HepG2 (cell line): Measurements from ENCODE around the gene CHN2. TPM values are rescaled to one million over a fixed set of nuclear protein-coding genes. Genes with fewer than 3 reads are reported as not detected.

Experiments used
- ATAC-seq: fragments of 200-7000 bp; cut with Tn5 transposase; 3 replicates; pipeline ENCODE4 v1.9.1; 2020; ENCODE audit warnings: mild to moderate bottlenecking, moderate library complexity
- BruUV-seq: library from RNA; stranded (reverse); fragments of 400-500 nt; replicated peaks from 2 replicates; lab custom pipeline; 2021; lab: Mats Ljungman, UMichigan
- CTCF ChIA-PET: fragments of 300-600 bp; formaldehyde crosslinking; extraction: SDS; loops from one replicate; lab custom pipeline; 2021; ENCODE audit warnings: low total read pairs, inconsistent platforms, low intra/inter-chr PET ratio; lab: Yijun Ruan, JAX
- POLR2A ChIA-PET: fragments of 350-600 bp; sonication (Branson Sonifier 250); formaldehyde crosslinking; loops from one replicate; lab custom pipeline; 2020; ENCODE audit warnings: antibody characterized with exemption, inconsistent platforms; lab: Yijun Ruan, JAX
- DNase-seq: peaks from one replicate; pipeline ENCODE4 v3.0.0-alpha.2; 2015; ENCODE audit warnings: low spot score
- FAIRE-seq: peaks from 3 replicates; lab custom pipeline; 2011; peaks lifted over from hg19 to GRCh38; lab: Jason Lieb, UNC
- H2AFZ ChIP-seq: one replicate; pipeline ENCODE4 v1.6.1; 2011; ENCODE audit warnings: low read length, inconsistent platforms
- H3K27ac ChIP-seq: fragments of 300-600 bp; 3 replicates; pipeline ENCODE4 v1.8.0; 2011; ENCODE audit warnings: mixed run types, mild to moderate bottlenecking, mixed read lengths, low read length, inconsistent platforms; ENCODE audit not compliant: insufficient read depth; ENCODE audit errors: extremely low read length
- H3K27me3 ChIP-seq, 2 experiments: fragments of 200-600 bp in 1 of 2; 2 replicates in 1 of 2; 3 replicates in 1 of 2; pipeline versions ENCODE4 v1.6.0 to v1.8.0; 2011; ENCODE audit warnings: low read length in 2 of 2, mild to moderate bottlenecking in 2 of 2, moderate library complexity in 2 of 2, inconsistent platforms in 1 of 2; ENCODE audit not compliant: insufficient read depth in 2 of 2, control insufficient read depth in 1 of 2
- H3K36me3 ChIP-seq, 2 experiments: fragments of 200-600 bp in 1 of 2; replicated peaks in 1 of 2; 2 replicates in 1 of 2; 3 replicates in 1 of 2; pipeline versions ENCODE4 v1.5.1 to v1.8.0; 2011; ENCODE audit warnings: low read length in 2 of 2, inconsistent platforms in 1 of 2; ENCODE audit not compliant: insufficient read depth in 2 of 2, control insufficient read depth in 1 of 2
- H3K4me1 ChIP-seq: 2 replicates; pipeline ENCODE4 v1.5.1; 2012; ENCODE audit warnings: low read length, inconsistent platforms; ENCODE audit not compliant: insufficient read depth
- H3K4me2 ChIP-seq: 2 replicates; pipeline ENCODE4 v1.6.0; 2011; ENCODE audit warnings: low read depth, low read length, inconsistent platforms
- H3K4me3 ChIP-seq, 3 experiments: fragments of 200-600 bp in 1 of 3; sonication (generic), shearing (Covaris generic) in 1 of 3; replicated peaks in 1 of 3; 2 replicates each; pipeline ENCODE4 v1.5.1; 2011 to 2016; ENCODE audit warnings: low read length in 3 of 3, inconsistent platforms in 2 of 3, low read depth in 2 of 3, mild to moderate bottlenecking in 2 of 3, control low read depth in 1 of 3, mixed read lengths in 1 of 3; ENCODE audit not compliant: insufficient read depth in 1 of 3
- H3K79me2 ChIP-seq: one replicate; pipeline ENCODE4 v1.6.1; 2011; ENCODE audit warnings: low read length, inconsistent platforms; ENCODE audit not compliant: insufficient read depth
- H3K9ac ChIP-seq: 2 replicates; pipeline ENCODE4 v1.6.0; 2011; ENCODE audit warnings: mild to moderate bottlenecking, low read depth, low read length, inconsistent platforms; ENCODE audit not compliant: insufficient read depth
- H3K9me3 ChIP-seq: 2 replicates; pipeline ENCODE4 v1.5.1; 2012; ENCODE audit warnings: mild to moderate bottlenecking, low read length
- H4K20me1 ChIP-seq: 2 replicates; pipeline ENCODE4 v1.6.0; 2011; ENCODE audit warnings: inconsistent platforms, mild to moderate bottlenecking, low read length, moderate library complexity; ENCODE audit not compliant: insufficient read depth
- AKAP8 ChIP-seq: sonication (generic); formaldehyde crosslinking; IDR thresholded peaks from 2 replicates; pipeline ENCODE4 v1.5.1; 2020; ENCODE audit warnings: mild to moderate bottlenecking, missing genetic modification reagents
- CBX1 ChIP-seq: IDR thresholded peaks from one replicate; pipeline ENCODE4 v1.6.1; 2016; ENCODE audit warnings: antibody characterized with exemption, low read depth
- FOSL2 ChIP-seq: sonication (generic); formaldehyde crosslinking; IDR thresholded peaks from 2 replicates; pipeline ENCODE4 v1.4.0; 2020; ENCODE audit warnings: missing genetic modification reagents
- MAX ChIP-seq: IDR thresholded peaks from 2 replicates; pipeline ENCODE4 v1.6.1; 2012; ENCODE audit warnings: inconsistent platforms
- SRSF9 ChIP-seq: fragments of 200-400 bp; formaldehyde crosslinking; IDR thresholded peaks from 2 replicates; pipeline ENCODE4 v1.6.1; 2018; ENCODE audit warnings: borderline replicate concordance, mild to moderate bottlenecking, low read depth, low read length; ENCODE audit not compliant: insufficient read depth, poor library complexity, severe bottlenecking
- TRAFD1 ChIP-seq: sonication (generic); formaldehyde crosslinking; IDR thresholded peaks from 2 replicates; pipeline ENCODE4 v1.5.1; 2020; ENCODE audit warnings: missing genetic modification reagents, mild to moderate bottlenecking, borderline replicate concordance
- UBTF ChIP-seq: sonication (generic); formaldehyde crosslinking; IDR thresholded peaks from 2 replicates; pipeline ENCODE4 v1.4.0; 2020; ENCODE audit warnings: mild to moderate bottlenecking, missing genetic modification reagents
- ZNF17 ChIP-seq: sonication (generic); formaldehyde crosslinking; IDR thresholded peaks from 2 replicates; pipeline ENCODE4 v1.5.0; 2020; ENCODE audit warnings: mild to moderate bottlenecking, missing genetic modification reagents
- ZNF280B ChIP-seq: sonication (generic); formaldehyde crosslinking; IDR thresholded peaks from 2 replicates; pipeline ENCODE4 v1.5.0; 2020; ENCODE audit warnings: missing genetic modification reagents, mild to moderate bottlenecking, borderline replicate concordance
- ZNF317 ChIP-seq: sonication (generic); formaldehyde crosslinking; IDR thresholded peaks from 2 replicates; pipeline ENCODE4 v1.5.0; 2020; ENCODE audit warnings: mild to moderate bottlenecking, missing genetic modification reagents
- ZNF720 ChIP-seq: sonication (generic); formaldehyde crosslinking; IDR thresholded peaks from 2 replicates; pipeline ENCODE4 v1.4.0; 2020; ENCODE audit warnings: missing genetic modification reagents
- WGBS: methylation state at CpG from one replicate; pipeline ENCODE4 v1.1.6; 2017; ENCODE audit warnings: low lambda C conversion rate; 5-methylcytosine and 5-hydroxymethylcytosine counted together
- in situ Hi-C: cut with HindIII; loops from 2 replicates; pipeline ENCODE4 v1.10.0; 2017; ENCODE audit warnings: low pct_unique_long_range_greater_than_20kb; ENCODE audit not compliant: extremely low pct_ligation_motif_present
- intact Hi-C: fragments of 100-400 bp; cut with micrococcal nuclease; formaldehyde crosslinking; loops from one replicate; pipeline ENCODE4 v1.10.0; 2022; ENCODE audit not compliant: unreplicated experiment
- polyA plus RNA-seq, 8 experiments: library from polyadenylated mRNA; depleted of rRNA in 3 of 8; stranded (reverse) in 7 of 8; unstranded in 1 of 8; fragments of >200 nt; fragmentation: Illumina TruSeq in 4 of 8; extraction: Trizol in 4 of 8; gene quantifications; 2 replicates each; pipeline versions ENCODE4 v1.2.1 to v1.2.3, GENCODE V29; 2011 to 2016; ENCODE audit warnings: low read depth in 4 of 8, missing spikeins in 1 of 8, mixed read lengths in 1 of 8; ENCODE audit not compliant: insufficient read depth in 1 of 8
- total RNA-seq, 5 experiments: library from RNA; depleted of rRNA; stranded (reverse); fragments of >200 nt; fragmentation: Illumina TruSeq; extraction: Trizol; gene quantifications; 2 replicates each; pipeline ENCODE4 v1.2.3, GENCODE V29; 2016; ENCODE audit warnings: low read depth in 1 of 5

CHN2 gene
- total and polyA plus RNA-seq, 2 of the 13 experiments (the other 11 are each of a cell fraction or from before 2014, with no cell fraction given), result 23.5 to 30.5 TPM

- H3K9me3 ChIP-seq, result no peaks in the 10 kb centered on the region
- whole genome bisulfite sequencing, result 68% methylated on average over 6 of the region's 6 CpGs
- no peak for FAIRE-seq
- POLR2A ChIA-PET, result no interaction called here
- in situ Hi-C loops, result no loop called here
- TSS peak; percentile 11 for BruUV-seq
- H3K79me2 ChIP-seq, result no peaks in the 10 kb centered on the region
- TF ChIP-seq FOSL2 (CRISPR knock-in tag), result peak; percentile 79
- no peak for TF ChIP-seq SRSF9
- H3K27me3 ChIP-seq, result no peaks in the 10 kb centered on the region
- H3K4me1 ChIP-seq, result peaks cover 15% of the 10 kb centered on the region
- no peak overlapping the region for H3K4me2 ChIP-seq
- H3K4me3 ChIP-seq, result no peak overlapping the region
- no peaks in the 10 kb centered on the region; the same call in 1 of the 2 replicates for H4K20me1 ChIP-seq
- peaks cover 16 to 32% of the 10 kb centered on the region in 2 experiments for H3K36me3 ChIP-seq
- CTCF ChIA-PET, result no interaction called here
- H3K27ac ChIP-seq, result no peak overlapping the region
- no peak overlapping the region for H2AFZ ChIP-seq
- peak; percentile 12 for DNase-seq
- H3K9ac ChIP-seq, result no peak overlapping the region
- no peak for ATAC-seq
- intact Hi-C loops, result no loop called here
Observed at GRCh38 chr7:29370531-29371314, 176.1 kb downstream of the CHN2 start.

- no peak for DNase-seq
- Histone ChIP-seq H3K79me2 (no peaks in the 10 kb centered on the region), H3K9ac (no peak overlapping the region), H2AFZ (no peak overlapping the region), H3K9me3 (no peaks in the 10 kb centered on the region), H3K27me3 (no peaks in the 10 kb centered on the region), H3K27ac (no peak overlapping the region), H3K4me1 (peaks cover 22% of the 10 kb centered on the region), H3K4me3 (no peak overlapping the region), H3K4me2 (no peak overlapping the region), H3K36me3 (peaks cover 15 to 32% of the 10 kb centered on the region in 2 experiments), H4K20me1 (no peaks in the 10 kb centered on the region; the same call in 1 of the 2 replicates)
- in situ Hi-C loops (no loop called here), intact Hi-C loops (no loop called here)
- ChIA-PET CTCF (no interaction called here), POLR2A (no interaction called here)
- ATAC-seq, result no peak
- BruUV-seq, result no TSS peak
- no peak for FAIRE-seq
- 98% methylated on average over 3 of the region's 3 CpGs for WGBS
- TF ChIP-seq CBX1 (no peak), ZNF720 (no peak), MAX (no peak), ZNF317 (CRISPR knock-in tag) (no peak), UBTF (CRISPR knock-in tag) (no peak), TRAFD1 (CRISPR knock-in tag) (no peak), ZNF17 (no peak), AKAP8 (no peak), ZNF280B (CRISPR knock-in tag) (no peak)
Observed at GRCh38 chr7:29371472-29371871, 176.9 kb downstream of the CHN2 start.
